Body of pancreas (tissue), 4 donors: ENCODE data around the gene GMDS.

Experiments used
- POLR2A ChIP-seq, 3 donors: fragments of 450-650 bp; IDR thresholded peaks; one replicate each; pipeline ENCODE4 v1.6.1; 2016; ENCODE audit warnings: antibody characterized with exemption in 3 of 3, mild to moderate bottlenecking in 2 of 3
- TF ChIP-seq, protein P1 (sequence below), 7 experiments: fragments of 450-650 bp in 4 of 7; fragments of 200-600 bp in 3 of 7; sonication (generic) in 3 of 7; IDR thresholded peaks; one replicate each; pipeline ENCODE4 v1.5.1; 2016 to 2019; ENCODE audit warnings: antibody characterized with exemption in 7 of 7

- TF ChIP-seq, protein P1, sequence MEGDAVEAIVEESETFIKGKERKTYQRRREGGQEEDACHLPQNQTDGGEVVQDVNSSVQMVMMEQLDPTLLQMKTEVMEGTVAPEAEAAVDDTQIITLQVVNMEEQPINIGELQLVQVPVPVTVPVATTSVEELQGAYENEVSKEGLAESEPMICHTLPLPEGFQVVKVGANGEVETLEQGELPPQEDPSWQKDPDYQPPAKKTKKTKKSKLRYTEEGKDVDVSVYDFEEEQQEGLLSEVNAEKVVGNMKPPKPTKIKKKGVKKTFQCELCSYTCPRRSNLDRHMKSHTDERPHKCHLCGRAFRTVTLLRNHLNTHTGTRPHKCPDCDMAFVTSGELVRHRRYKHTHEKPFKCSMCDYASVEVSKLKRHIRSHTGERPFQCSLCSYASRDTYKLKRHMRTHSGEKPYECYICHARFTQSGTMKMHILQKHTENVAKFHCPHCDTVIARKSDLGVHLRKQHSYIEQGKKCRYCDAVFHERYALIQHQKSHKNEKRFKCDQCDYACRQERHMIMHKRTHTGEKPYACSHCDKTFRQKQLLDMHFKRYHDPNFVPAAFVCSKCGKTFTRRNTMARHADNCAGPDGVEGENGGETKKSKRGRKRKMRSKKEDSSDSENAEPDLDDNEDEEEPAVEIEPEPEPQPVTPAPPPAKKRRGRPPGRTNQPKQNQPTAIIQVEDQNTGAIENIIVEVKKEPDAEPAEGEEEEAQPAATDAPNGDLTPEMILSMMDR (IDR thresholded peaks at IDR 0.05), result no peak
- no peak for TF ChIP-seq POLR2A (IDR thresholded peaks at IDR 0.05)
Observed at GRCh38 chr6:1708122-1708521, 537.3 kb downstream of the GMDS start.
